ENCODE results near the gene SYT3.

GRCh38 chr19:50670102-50670380 is 30.4 kb upstream of the SYT3 start:
- TF ChIP-seq, protein P1, sequence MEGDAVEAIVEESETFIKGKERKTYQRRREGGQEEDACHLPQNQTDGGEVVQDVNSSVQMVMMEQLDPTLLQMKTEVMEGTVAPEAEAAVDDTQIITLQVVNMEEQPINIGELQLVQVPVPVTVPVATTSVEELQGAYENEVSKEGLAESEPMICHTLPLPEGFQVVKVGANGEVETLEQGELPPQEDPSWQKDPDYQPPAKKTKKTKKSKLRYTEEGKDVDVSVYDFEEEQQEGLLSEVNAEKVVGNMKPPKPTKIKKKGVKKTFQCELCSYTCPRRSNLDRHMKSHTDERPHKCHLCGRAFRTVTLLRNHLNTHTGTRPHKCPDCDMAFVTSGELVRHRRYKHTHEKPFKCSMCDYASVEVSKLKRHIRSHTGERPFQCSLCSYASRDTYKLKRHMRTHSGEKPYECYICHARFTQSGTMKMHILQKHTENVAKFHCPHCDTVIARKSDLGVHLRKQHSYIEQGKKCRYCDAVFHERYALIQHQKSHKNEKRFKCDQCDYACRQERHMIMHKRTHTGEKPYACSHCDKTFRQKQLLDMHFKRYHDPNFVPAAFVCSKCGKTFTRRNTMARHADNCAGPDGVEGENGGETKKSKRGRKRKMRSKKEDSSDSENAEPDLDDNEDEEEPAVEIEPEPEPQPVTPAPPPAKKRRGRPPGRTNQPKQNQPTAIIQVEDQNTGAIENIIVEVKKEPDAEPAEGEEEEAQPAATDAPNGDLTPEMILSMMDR (IDR thresholded peaks at IDR 0.05; ENCODE audit: extremely low read depth in 1 of 2, insufficient read depth in 1 of 2, low read depth in 1 of 2, low read length in 2 of 2), result no peak
- TF ChIP-seq POLR2A (IDR thresholded peaks at IDR 0.05; ENCODE audit: low read depth, low read length), result no peak
